ENCODE results near the gene SGIP1. TPM values are rescaled to one million over a fixed set of nuclear protein-coding genes. Genes with fewer than 3 reads are reported as not detected.

Gene SGIP1
- polyA plus RNA-seq, 1 experiment = 110 TPM

GRCh38 chr1:66699213-66699612, 165.3 kb downstream of the SGIP1 start:
- H3K27me3 ChIP-seq (ENCODE audit: control insufficient read depth, insufficient read depth, low read length) = no peaks in the 10 kb centered on the region
- no peak overlapping the region for H3K4me3 ChIP-seq (ENCODE audit: low read depth, low read length)
- CTCF ChIA-PET = interaction anchor here (1.3 kb wide), 1 partner anchor 15 kb away, joined by 3 read pairs; no protein-coding TSS in a partner anchor
- H3K27ac ChIP-seq (ENCODE audit: low read depth, low read length) = no peak overlapping the region
- H3K9me3 ChIP-seq (ENCODE audit: control insufficient read depth, insufficient read depth, low read length) = no peaks in the 10 kb centered on the region
- POLR2A ChIA-PET = no interaction called here
- TF ChIP-seq CTCF (IDR thresholded peaks at IDR 0.05; ENCODE audit: low read depth, low read length) = no peak
- no peak for DNase-seq (ENCODE audit: low read depth, low spot score)

DNA sequence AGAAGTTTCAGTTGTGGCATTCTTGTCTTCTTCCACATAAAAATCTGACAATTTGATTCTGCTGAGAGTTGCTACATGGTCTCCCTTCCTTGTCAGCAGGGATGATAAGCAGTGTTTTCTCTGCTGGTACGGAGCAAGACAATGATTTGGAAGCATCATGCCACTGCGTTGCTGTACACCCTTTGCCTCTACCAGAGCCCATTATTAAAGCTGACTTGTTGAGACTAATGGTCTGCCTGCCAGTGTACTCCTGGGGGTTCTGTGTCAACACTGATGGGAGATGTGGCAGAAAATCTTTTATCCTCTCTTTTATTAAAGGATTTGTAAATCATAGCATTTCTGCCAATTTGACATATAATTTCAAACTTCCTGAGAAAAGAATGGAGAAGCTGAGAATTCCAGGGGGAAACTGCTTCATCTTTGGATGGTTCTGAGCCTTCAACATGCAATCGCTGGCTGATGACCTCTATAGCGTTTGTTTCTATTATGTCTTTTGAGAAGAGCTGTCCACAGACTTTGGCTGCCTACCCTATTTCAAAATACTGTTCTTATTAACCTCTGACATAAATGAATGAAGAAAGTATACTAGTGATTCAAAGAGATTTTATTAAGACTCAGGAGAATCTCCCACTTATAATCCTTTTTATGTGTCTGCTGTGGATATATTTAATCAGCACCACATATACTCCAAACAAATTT, 170.4 kb downstream of the SGIP1 start:
- CTCF ChIA-PET = no interaction called here
- POLR2A ChIA-PET = no interaction called here
- Histone ChIP-seq H3K27ac (ENCODE audit: low read depth, low read length) (no peak overlapping the region), H3K9me3 (ENCODE audit: control insufficient read depth, insufficient read depth, low read length) (no peaks in the 10 kb centered on the region), H3K27me3 (ENCODE audit: control insufficient read depth, insufficient read depth, low read length) (no peaks in the 10 kb centered on the region), H3K4me3 (ENCODE audit: low read depth, low read length) (no peak overlapping the region)
- no peak for DNase-seq (ENCODE audit: low read depth, low spot score)
- TF ChIP-seq CTCF (IDR thresholded peaks at IDR 0.05; ENCODE audit: low read depth, low read length) = no peak

DNA sequence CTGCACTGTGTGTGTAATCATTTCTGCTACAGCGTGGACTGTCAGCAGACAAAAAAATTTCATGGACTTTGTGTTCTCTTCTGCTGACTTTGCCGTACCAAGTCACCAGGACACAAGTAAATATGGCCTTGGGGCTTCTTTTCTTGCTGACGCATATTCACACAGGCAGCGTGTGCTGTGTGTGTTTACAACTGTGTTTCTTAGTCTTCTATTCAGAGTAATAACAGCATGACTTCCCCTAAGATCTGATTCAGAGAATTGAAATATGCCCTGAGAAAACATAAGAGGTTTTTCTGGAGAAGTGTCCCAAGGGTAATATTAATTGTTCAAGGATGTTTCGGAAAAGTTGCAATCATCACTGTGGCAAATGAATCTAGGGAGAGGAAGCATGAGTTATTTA, 171.2 kb downstream of the SGIP1 start:
- no peak overlapping the region for H3K4me3 ChIP-seq (ENCODE audit: low read depth, low read length)
- no peak overlapping the region for H3K27ac ChIP-seq (ENCODE audit: low read depth, low read length)
- H3K9me3 ChIP-seq (ENCODE audit: control insufficient read depth, insufficient read depth, low read length) = no peaks in the 10 kb centered on the region
- CTCF ChIA-PET = no interaction called here
- H3K27me3 ChIP-seq (ENCODE audit: control insufficient read depth, insufficient read depth, low read length) = no peaks in the 10 kb centered on the region
- no peak for DNase-seq (ENCODE audit: low read depth, low spot score)
- TF ChIP-seq CTCF (IDR thresholded peaks at IDR 0.05; ENCODE audit: low read depth, low read length) = no peak
- POLR2A ChIA-PET = no interaction called here

GRCh38 chr1:66711420-66711819, 177.5 kb downstream of the SGIP1 start:
- Histone ChIP-seq H3K27me3 (ENCODE audit: control insufficient read depth, insufficient read depth, low read length) (no peaks in the 10 kb centered on the region), H3K4me3 (ENCODE audit: low read depth, low read length) (no peak overlapping the region), H3K27ac (ENCODE audit: low read depth, low read length) (no peak overlapping the region), H3K9me3 (ENCODE audit: control insufficient read depth, insufficient read depth, low read length) (no peaks in the 10 kb centered on the region)
- DNase-seq (ENCODE audit: low read depth, low spot score) = no peak
- ChIA-PET POLR2A (no interaction called here), CTCF (interaction anchor here (2.6 kb wide), 1 partner anchor 14 kb away, joined by 16 read pairs; no protein-coding TSS in a partner anchor)
- no peak for TF ChIP-seq CTCF (IDR thresholded peaks at IDR 0.05; ENCODE audit: low read depth, low read length)

DNA sequence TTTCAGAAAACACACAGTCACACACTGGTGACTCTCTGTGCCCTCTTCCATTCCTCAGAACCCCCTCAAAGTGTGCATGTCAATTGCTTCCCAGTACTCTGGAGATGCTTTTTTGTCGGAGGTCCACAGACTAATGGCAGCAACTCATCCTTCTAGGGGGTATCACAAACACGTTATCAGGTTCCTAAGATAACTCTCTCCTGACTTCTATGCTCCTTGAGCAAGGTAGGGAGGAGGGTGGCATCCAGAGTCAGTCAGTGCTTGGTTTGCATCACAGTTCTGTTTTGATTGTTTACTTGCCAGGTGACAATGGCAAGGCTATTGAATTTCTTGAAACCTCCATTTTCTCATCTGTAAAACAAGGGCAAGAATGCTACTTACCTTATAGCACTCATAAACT, 178.9 kb downstream of the SGIP1 start:
- no peaks in the 10 kb centered on the region for H3K9me3 ChIP-seq (ENCODE audit: control insufficient read depth, insufficient read depth, low read length)
- no peak for DNase-seq (ENCODE audit: low read depth, low spot score)
- H3K27me3 ChIP-seq (ENCODE audit: control insufficient read depth, insufficient read depth, low read length) = no peaks in the 10 kb centered on the region
- CTCF ChIA-PET = no interaction called here
- POLR2A ChIA-PET = no interaction called here
- no peak overlapping the region for H3K4me3 ChIP-seq (ENCODE audit: low read depth, low read length)
- TF ChIP-seq CTCF (IDR thresholded peaks at IDR 0.05; ENCODE audit: low read depth, low read length) = no peak
- H3K27ac ChIP-seq (ENCODE audit: low read depth, low read length) = no peak overlapping the region

All from AG04450 (cell line).